Fibroblast of pulmonary artery (primary cell): ENCODE data around the gene FBXO22.

Source experiments
- DNase-seq: peaks from one replicate; pipeline ENCODE4 v3.0.0-alpha.2; 2010; ENCODE audit warnings: low read depth
- H3K4me3 ChIP-seq: replicated peaks from 2 replicates; pipeline ENCODE4 v1.5.1; 2011; ENCODE audit warnings: low read depth, mild to moderate bottlenecking, control low read depth, low read length, moderate library complexity
- CTCF ChIP-seq: IDR thresholded peaks from 2 replicates; pipeline ENCODE4 v1.5.1; 2011; ENCODE audit warnings: mild to moderate bottlenecking, control low read depth, low read length, inconsistent platforms; ENCODE audit errors: missing control alignments

The FBXO22 gene

GRCh38 chr15:75918135-75918534 lies 14.5 kb downstream of the FBXO22 start:
- TF ChIP-seq CTCF = no peak
- no peak overlapping the region for H3K4me3 ChIP-seq
- DNase-seq = no peak

GRCh38 chr15:75920079-75920478 lies 16.4 kb downstream of the FBXO22 start:
- H3K4me3 ChIP-seq = no peak overlapping the region
- no peak for DNase-seq
- no peak for TF ChIP-seq CTCF

GRCh38 chr15:75921732-75922703 lies 18.3 kb downstream of the FBXO22 start:
- DNase-seq = peak; percentile 87
- peak; percentile 50 for TF ChIP-seq CTCF
- no peak overlapping the region for H3K4me3 ChIP-seq

- DNase-seq = no peak
- no peak overlapping the region for H3K4me3 ChIP-seq
- TF ChIP-seq CTCF = no peak
Observed at GRCh38 chr15:75923756-75924155, 20.1 kb downstream of the FBXO22 start.

GRCh38 chr15:75924576-75924975 lies 20.9 kb downstream of the FBXO22 start:
- no peak for TF ChIP-seq CTCF
- H3K4me3 ChIP-seq = no peak overlapping the region
- DNase-seq = no peak

- no peak for TF ChIP-seq CTCF
- DNase-seq = no peak
- no peak overlapping the region for H3K4me3 ChIP-seq
Observed at GRCh38 chr15:75925440-75925839, 21.8 kb downstream of the FBXO22 start.
